ENCODE data around the gene C16orf86. TPM values are rescaled to one million over a fixed set of nuclear protein-coding genes. Genes with fewer than 3 reads are reported as not detected.

The C16orf86 gene
- total RNA-seq, 1 experiment from 2014 or later, result 0.65 TPM

- no peaks in the 10 kb centered on the region for H3K27me3 Mint-ChIP-seq (ENCODE audit: insufficient read depth, unreplicated experiment)
- ChIA-PET POLR2A (no interaction called here), CTCF (interaction anchor here (0.6 kb wide), 1 partner anchor 541 kb away, joined by 3 read pairs; no protein-coding TSS in a partner anchor)
- H3K9me3 Mint-ChIP-seq (ENCODE audit: unreplicated experiment), result no peaks in the 10 kb centered on the region
- intact Hi-C loops (cut with micrococcal nuclease), result no loop called here
- DNase-seq (ENCODE audit: unreplicated experiment), result no peak
- TF ChIP-seq CTCF (IDR thresholded peaks at IDR 0.05; ENCODE audit: unreplicated experiment), result no peak
- no TSS peak for BruUV-seq (replicated peaks)
- H3K27ac Mint-ChIP-seq (ENCODE audit: low read depth, unreplicated experiment), result no peak overlapping the region
- H3K4me3 Mint-ChIP-seq (ENCODE audit: unreplicated experiment), result no peak overlapping the region
- H3K36me3 Mint-ChIP-seq (ENCODE audit: insufficient read depth, unreplicated experiment), result peaks cover 17% of the 10 kb centered on the region
- H3K4me1 Mint-ChIP-seq (ENCODE audit: insufficient read depth, unreplicated experiment), result no peaks in the 10 kb centered on the region
Observed at GRCh38 chr16:67694611-67695010, 28.0 kb downstream of the C16orf86 start.

- Mint-ChIP-seq H3K27me3 (ENCODE audit: insufficient read depth, unreplicated experiment) (no peaks in the 10 kb centered on the region), H3K27ac (ENCODE audit: low read depth, unreplicated experiment) (no peak overlapping the region), H3K4me3 (ENCODE audit: unreplicated experiment) (no peak overlapping the region), H3K4me1 (ENCODE audit: insufficient read depth, unreplicated experiment) (no peaks in the 10 kb centered on the region), H3K9me3 (ENCODE audit: unreplicated experiment) (no peaks in the 10 kb centered on the region), H3K36me3 (ENCODE audit: insufficient read depth, unreplicated experiment) (peaks cover 18% of the 10 kb centered on the region)
- intact Hi-C loops (cut with micrococcal nuclease), result no loop called here
- POLR2A ChIA-PET, result no interaction called here
- CTCF ChIA-PET, result interaction anchor here (1.3 kb wide), 1 partner anchor 8 kb away, joined by 3 read pairs; no protein-coding TSS in a partner anchor
- DNase-seq (ENCODE audit: unreplicated experiment), result no peak
- TF ChIP-seq CTCF (IDR thresholded peaks at IDR 0.05; ENCODE audit: unreplicated experiment), result no peak
- no TSS peak for BruUV-seq (replicated peaks)
Observed at GRCh38 chr16:67697422-67698185, 31.0 kb downstream of the C16orf86 start.

GRCh38 chr16:67699265-67699664 is 32.7 kb downstream of the C16orf86 start:
- Mint-ChIP-seq H3K36me3 (ENCODE audit: insufficient read depth, unreplicated experiment) (peaks cover 18% of the 10 kb centered on the region), H3K27me3 (ENCODE audit: insufficient read depth, unreplicated experiment) (no peaks in the 10 kb centered on the region), H3K9me3 (ENCODE audit: unreplicated experiment) (no peaks in the 10 kb centered on the region), H3K4me3 (ENCODE audit: unreplicated experiment) (no peak overlapping the region), H3K27ac (ENCODE audit: low read depth, unreplicated experiment) (no peak overlapping the region), H3K4me1 (ENCODE audit: insufficient read depth, unreplicated experiment) (peaks cover 6% of the 10 kb centered on the region)
- no peak for DNase-seq (ENCODE audit: unreplicated experiment)
- CTCF ChIA-PET, result no interaction called here
- no TSS peak for BruUV-seq (replicated peaks)
- POLR2A ChIA-PET, result no interaction called here
- no peak for TF ChIP-seq CTCF (IDR thresholded peaks at IDR 0.05; ENCODE audit: unreplicated experiment)
- intact Hi-C loops (cut with micrococcal nuclease), result no loop called here

GRCh38 chr16:67701420-67701819 is 34.8 kb downstream of the C16orf86 start:
- no TSS peak for BruUV-seq (replicated peaks)
- Mint-ChIP-seq H3K4me1 (ENCODE audit: insufficient read depth, unreplicated experiment) (peaks cover 6% of the 10 kb centered on the region), H3K36me3 (ENCODE audit: insufficient read depth, unreplicated experiment) (peaks cover 18% of the 10 kb centered on the region), H3K27me3 (ENCODE audit: insufficient read depth, unreplicated experiment) (no peaks in the 10 kb centered on the region), H3K4me3 (ENCODE audit: unreplicated experiment) (no peak overlapping the region), H3K27ac (ENCODE audit: low read depth, unreplicated experiment) (no peak overlapping the region), H3K9me3 (ENCODE audit: unreplicated experiment) (no peaks in the 10 kb centered on the region)
- no peak for TF ChIP-seq CTCF (IDR thresholded peaks at IDR 0.05; ENCODE audit: unreplicated experiment)
- POLR2A ChIA-PET, result no interaction called here
- DNase-seq (ENCODE audit: unreplicated experiment), result no peak
- CTCF ChIA-PET, result interaction anchor here (0.6 to 1.5 kb wide), 3 partner anchors 118 to 155 kb away, joined by 3 read pairs; no protein-coding TSS in a partner anchor
- intact Hi-C loops (cut with micrococcal nuclease), result no loop called here
